ENCODE results near the gene PSMG4. TPM values are rescaled to one million over a fixed set of nuclear protein-coding genes. Genes with fewer than 3 reads are reported as not detected.

Gene PSMG4
- total RNA-seq, 2 donors from 2014 or later = 10.0 to 21.6 TPM

DNA sequence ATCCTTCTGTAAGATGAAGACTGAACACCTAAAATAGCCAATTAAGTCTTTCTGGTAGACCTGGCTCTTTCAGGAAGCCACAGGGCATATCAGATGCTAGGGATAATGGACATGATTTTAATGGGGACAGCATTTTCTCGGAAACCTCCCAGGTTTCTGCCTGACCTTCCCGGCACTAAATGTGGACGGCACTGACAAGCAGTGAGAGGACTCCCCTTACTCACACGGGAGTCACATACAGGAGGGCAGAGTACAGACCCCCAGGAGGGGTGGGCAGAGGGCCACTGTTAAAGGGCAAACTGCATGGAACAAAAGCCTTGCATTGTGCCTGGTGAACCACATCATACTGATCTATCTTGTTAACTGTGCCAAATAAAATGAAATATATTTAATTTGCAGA, 19.9 kb downstream of the PSMG4 start:
- no peaks in the 10 kb centered on the region for H3K9me3 ChIP-seq
- no peaks in the 10 kb centered on the region for H3K27me3 ChIP-seq
- peaks cover 4% of the 10 kb centered on the region for H3K36me3 ChIP-seq
- no peak overlapping the region for H3K4me3 ChIP-seq
- no peak overlapping the region for H3K27ac ChIP-seq
- TF ChIP-seq, protein P1, sequence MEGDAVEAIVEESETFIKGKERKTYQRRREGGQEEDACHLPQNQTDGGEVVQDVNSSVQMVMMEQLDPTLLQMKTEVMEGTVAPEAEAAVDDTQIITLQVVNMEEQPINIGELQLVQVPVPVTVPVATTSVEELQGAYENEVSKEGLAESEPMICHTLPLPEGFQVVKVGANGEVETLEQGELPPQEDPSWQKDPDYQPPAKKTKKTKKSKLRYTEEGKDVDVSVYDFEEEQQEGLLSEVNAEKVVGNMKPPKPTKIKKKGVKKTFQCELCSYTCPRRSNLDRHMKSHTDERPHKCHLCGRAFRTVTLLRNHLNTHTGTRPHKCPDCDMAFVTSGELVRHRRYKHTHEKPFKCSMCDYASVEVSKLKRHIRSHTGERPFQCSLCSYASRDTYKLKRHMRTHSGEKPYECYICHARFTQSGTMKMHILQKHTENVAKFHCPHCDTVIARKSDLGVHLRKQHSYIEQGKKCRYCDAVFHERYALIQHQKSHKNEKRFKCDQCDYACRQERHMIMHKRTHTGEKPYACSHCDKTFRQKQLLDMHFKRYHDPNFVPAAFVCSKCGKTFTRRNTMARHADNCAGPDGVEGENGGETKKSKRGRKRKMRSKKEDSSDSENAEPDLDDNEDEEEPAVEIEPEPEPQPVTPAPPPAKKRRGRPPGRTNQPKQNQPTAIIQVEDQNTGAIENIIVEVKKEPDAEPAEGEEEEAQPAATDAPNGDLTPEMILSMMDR (IDR thresholded peaks at IDR 0.05) = no peak
- H3K4me1 ChIP-seq = no peaks in the 10 kb centered on the region
- DNase-seq = no peak
- no peak overlapping the region for H3K9ac ChIP-seq (ENCODE audit: low read depth in 2 of 2, low read length in 2 of 2)
- intact Hi-C loops (cut with DNase I) = loop anchor here (2.0 kb wide), 1 partner anchor 454 kb away; no protein-coding TSS in a partner anchor

DNA sequence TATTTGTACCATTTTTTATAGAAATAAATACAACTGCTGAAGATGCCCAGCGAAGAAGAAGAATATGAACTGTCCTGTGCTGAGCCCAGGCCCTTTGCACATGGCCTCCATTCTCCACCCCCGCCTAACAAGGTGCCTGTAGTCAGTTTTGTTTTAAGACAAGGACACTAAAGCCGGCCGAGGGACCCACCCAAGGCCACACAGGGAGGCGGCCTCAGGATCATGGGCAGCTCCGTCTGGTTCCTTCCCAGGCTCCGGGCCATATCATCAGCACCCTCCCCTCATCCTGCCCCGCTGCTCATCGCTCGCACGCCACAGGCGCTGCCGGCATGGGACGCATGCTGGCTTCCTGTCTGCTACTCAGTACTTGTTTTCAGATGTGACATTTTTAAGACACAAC, 21.3 kb downstream of the PSMG4 start:
- H3K9me3 ChIP-seq = no peaks in the 10 kb centered on the region
- no peak overlapping the region for H3K9ac ChIP-seq (ENCODE audit: low read depth in 2 of 2, low read length in 2 of 2)
- H3K4me1 ChIP-seq = no peaks in the 10 kb centered on the region
- no peak for DNase-seq
- TF ChIP-seq, protein P1 (IDR thresholded peaks at IDR 0.05) = no peak
- intact Hi-C loops (cut with DNase I) = loop anchor here (5.0 kb wide), 1 partner anchor 177 kb away; the partner anchor contains the start of gene SLC22A23
- H3K27me3 ChIP-seq = no peaks in the 10 kb centered on the region
- no peak overlapping the region for H3K27ac ChIP-seq
- H3K36me3 ChIP-seq = peaks cover 4% of the 10 kb centered on the region
- H3K4me3 ChIP-seq = no peak overlapping the region

DNA sequence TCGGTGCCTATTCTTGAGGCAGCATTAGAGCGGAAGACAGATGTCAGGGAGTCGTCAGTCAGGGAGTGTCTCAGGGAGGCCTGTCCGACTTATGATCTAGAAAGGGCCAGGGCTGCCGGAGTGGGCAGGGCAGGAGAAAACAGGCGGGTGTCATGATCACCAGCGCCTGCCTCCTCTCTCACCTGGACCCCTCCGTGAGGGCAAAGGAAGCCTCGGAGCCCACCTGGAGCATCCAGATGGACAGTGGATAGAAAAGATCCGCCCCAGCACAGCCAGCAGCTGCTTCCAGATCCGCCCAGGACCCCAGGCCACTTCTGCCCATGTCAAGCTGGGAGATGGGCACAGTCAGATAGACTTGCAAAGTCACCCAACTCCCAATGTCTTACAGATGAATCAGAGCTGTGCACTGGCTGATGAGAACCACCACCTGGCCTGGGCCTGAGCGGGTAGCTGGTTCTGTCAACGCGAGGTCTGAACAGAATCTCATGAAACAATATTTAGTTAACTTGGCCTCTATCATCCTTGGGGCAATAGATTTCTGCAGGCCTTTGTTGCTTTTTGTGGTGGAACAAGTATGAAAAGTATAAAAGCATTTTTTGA, 22.2 kb downstream of the PSMG4 start:
- no peaks in the 10 kb centered on the region for H3K27me3 ChIP-seq
- no peaks in the 10 kb centered on the region for H3K9me3 ChIP-seq
- TF ChIP-seq, protein P1 (IDR thresholded peaks at IDR 0.05) = no peak
- intact Hi-C loops (cut with DNase I) = loop anchor here (5.0 kb wide), 1 partner anchor 176 kb away; the partner anchor contains the start of gene SLC22A23
- DNase-seq = no peak
- no peak overlapping the region for H3K4me3 ChIP-seq
- H3K36me3 ChIP-seq = peaks cover 4% of the 10 kb centered on the region
- H3K27ac ChIP-seq = no peak overlapping the region
- no peaks in the 10 kb centered on the region for H3K4me1 ChIP-seq
- no peak overlapping the region for H3K9ac ChIP-seq (ENCODE audit: low read depth in 2 of 2, low read length in 2 of 2)

DNA sequence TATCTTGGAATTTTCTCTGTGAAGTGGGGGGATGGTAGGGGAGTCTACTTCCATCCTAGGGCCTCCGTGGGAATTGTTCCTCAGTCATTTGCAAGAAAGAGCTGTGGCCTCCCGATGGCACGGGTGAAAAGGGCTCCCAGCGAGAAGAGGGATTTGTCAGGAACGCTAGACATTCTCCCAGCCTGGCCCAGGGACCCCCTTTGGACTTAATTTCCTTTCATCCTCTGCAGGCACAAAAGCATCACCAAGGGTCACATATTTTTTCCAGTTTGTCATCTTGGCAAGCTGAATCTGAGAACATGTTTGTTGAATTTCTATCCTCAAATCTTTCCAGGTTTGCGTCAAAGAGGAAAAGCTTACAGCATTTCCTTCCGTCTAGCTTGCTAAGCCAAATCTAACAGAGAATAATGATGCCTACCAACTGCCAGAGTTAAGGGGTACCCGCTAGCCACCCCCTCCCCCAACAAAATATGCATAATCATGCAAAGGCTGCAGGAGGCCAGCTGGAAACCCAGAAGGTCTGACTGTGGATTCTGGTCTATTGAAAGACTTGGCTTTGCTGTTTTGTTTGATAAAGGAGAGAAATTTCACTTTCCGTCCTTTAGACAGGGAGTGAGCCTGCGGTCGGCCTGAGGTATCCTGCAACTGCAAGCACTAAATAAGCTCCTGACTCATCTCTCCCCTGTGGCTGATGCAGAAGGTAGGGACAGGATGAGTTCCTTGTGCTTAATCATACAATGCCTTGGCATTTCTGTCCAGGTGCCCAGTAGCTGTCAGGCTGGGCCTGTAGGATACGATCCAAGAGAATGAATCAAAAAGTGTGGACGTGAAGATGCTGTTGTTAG, 23.1 kb downstream of the PSMG4 start:
- TF ChIP-seq, protein P1 (IDR thresholded peaks at IDR 0.05) = no peak
- intact Hi-C loops (cut with DNase I) = loop anchor here (5.0 kb wide), 1 partner anchor 175 kb away; the partner anchor contains the start of gene SLC22A23
- Histone ChIP-seq H3K9ac (ENCODE audit: low read depth in 2 of 2, low read length in 2 of 2) (peak overlapping the region in 1 of 2 donors; percentile 1), H3K27ac (no peak overlapping the region), H3K36me3 (peaks cover 4% of the 10 kb centered on the region), H3K27me3 (no peaks in the 10 kb centered on the region), H3K4me3 (no peak overlapping the region), H3K9me3 (no peaks in the 10 kb centered on the region), H3K4me1 (no peaks in the 10 kb centered on the region)
- no peak for DNase-seq

DNA sequence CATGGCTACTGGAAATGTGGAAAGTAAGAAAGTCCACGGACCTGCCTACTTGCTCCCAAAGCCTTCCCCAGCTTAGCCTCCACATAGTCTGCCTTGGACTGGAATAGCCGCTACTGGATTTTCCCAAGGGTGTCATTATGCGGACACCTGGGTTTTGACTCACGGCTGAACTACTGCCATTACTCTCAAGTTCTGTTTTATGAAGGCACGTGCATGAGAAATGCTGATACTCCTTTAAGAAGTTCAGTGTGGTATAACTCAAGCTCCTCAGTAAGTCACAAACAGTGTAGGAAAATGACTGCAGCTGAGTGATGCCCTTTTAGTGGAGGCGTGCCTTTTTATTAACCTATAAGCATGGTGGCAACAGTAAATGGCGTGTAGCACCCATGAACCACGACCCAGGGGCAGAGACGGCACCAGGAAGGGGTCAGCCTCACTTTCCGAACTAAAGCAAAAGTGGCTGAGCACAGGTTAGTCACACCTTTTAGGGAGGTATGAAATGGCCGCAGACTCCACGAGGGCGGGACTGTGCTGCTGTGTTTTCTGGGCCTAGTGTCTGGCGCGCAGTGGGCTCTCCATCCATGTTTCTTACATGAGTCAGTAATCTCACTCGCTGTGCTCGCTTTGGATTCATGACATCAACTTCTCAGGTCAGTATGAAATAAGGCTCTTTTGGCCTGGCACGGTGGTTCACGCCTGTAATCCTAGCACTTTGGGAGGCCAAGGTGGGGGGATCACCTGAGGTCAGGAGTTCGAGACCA, 23.9 kb downstream of the PSMG4 start:
- no peak overlapping the region for H3K4me3 ChIP-seq
- H3K27ac ChIP-seq = no peak overlapping the region
- no peaks in the 10 kb centered on the region for H3K4me1 ChIP-seq
- DNase-seq = no peak
- intact Hi-C loops (cut with DNase I) = loop anchor here (5.0 kb wide), 1 partner anchor 175 kb away; the partner anchor contains the start of gene SLC22A23
- H3K9ac ChIP-seq (ENCODE audit: low read depth in 2 of 2, low read length in 2 of 2) = no peak overlapping the region
- TF ChIP-seq, protein P1 (IDR thresholded peaks at IDR 0.05) = no peak
- H3K27me3 ChIP-seq = no peaks in the 10 kb centered on the region
- H3K36me3 ChIP-seq = peaks cover 2% of the 10 kb centered on the region
- H3K9me3 ChIP-seq = no peaks in the 10 kb centered on the region
